HG02588 (cell line): ENCODE measurements around the gene TMEM45A.
A peak's percentile ranks its signal among the peaks of the same experiment; 100 is the strongest.
"Not testable (repeated sequence)": the region's sequence is repeated elsewhere in the genome, so short reads cannot be mapped to it uniquely, and the experiment has no call there.

Experiments used
- ATAC-seq: cut with Tn5 transposase; IDR thresholded peaks from one replicate; pipeline ENCODE4 v1.9.1; 2021; ENCODE audit warnings: mild to moderate bottlenecking, moderate library complexity; ENCODE audit not compliant: unreplicated experiment

The TMEM45A gene

DNA sequence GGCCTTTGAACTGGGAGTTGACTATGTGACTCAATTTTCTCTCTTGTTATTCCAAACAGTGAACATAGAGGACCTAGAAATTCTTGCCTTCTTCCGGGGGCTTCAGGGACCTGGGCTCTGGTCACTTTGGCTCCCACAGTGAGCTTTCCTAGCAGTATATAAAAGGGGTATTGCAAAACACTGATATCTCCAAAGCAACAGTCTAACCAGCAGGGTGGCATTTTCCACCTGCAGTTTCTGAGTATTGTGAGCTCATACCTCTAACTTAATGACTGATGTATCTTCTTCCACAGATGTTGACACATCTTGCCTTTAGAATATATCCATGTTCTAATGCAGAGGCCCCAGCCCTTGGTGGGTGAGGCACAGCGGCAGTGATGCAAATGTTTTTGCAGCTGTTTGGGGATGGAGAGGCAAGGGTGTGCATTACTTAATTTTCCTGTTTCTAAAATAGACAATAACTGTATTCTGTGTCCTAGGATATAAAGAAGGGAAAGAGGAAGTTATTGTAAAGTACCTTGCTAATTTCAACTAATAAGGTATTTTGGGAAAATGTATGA is 71.3 kb downstream of the TMEM45A start:
- ATAC-seq = no peak

DNA sequence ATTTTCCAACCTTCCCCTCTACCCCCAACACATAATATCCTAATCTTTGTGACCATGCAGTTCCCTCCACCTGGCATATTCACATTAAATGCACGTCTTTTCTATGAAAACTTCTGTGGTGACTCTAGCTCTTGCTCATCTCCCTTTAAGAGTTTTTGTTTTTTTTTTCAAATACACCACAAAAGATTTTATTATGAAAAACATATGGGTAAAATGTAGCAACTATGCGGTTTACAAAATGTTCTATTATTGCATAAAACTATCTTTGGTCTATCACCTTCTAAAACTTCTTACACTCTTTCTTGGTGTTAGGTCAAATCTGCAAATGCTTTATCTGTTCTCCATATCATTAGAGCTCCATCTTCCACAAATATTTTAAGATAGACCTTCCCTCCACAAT is 78.4 kb downstream of the TMEM45A start:
- no peak for ATAC-seq

DNA sequence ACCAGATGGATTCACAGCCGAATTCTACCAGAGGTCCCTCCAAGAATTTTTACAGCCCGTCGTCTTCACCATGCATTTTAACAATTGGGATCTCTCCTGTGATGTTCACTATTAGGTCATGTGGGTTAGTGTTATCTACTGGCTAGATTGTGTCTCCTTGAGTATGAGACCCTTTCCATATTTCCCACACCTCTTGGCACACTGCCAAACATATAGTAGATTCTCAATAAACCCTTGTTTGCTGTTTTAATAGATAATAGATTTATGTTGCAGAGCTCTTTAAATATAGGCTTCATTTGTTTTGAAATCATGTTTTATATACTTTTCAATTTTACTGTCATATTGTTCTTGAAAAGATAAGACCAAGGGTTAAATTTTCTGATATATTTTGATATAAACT is 82.1 kb downstream of the TMEM45A start:
- ATAC-seq = no peak

DNA sequence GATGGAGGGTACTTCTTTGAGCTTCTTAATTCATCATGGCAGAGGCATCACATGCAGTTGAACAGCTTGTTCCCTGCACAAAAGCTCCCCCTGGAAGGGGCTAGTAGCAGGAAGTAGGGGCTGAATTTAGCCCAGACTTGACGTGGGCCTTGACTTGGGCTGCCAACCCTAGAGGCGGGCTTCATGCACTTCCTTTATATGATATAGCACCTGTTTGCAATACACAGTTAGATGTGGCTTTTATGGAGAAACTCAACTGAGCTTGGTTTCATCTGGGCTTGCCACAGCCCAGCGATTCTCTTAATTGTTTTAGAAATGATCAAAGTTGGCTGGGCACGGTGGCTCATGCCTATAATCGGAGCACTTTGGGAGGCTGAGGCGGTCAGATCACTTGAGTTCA is 83.3 kb downstream of the TMEM45A start:
- ATAC-seq = no peak

DNA sequence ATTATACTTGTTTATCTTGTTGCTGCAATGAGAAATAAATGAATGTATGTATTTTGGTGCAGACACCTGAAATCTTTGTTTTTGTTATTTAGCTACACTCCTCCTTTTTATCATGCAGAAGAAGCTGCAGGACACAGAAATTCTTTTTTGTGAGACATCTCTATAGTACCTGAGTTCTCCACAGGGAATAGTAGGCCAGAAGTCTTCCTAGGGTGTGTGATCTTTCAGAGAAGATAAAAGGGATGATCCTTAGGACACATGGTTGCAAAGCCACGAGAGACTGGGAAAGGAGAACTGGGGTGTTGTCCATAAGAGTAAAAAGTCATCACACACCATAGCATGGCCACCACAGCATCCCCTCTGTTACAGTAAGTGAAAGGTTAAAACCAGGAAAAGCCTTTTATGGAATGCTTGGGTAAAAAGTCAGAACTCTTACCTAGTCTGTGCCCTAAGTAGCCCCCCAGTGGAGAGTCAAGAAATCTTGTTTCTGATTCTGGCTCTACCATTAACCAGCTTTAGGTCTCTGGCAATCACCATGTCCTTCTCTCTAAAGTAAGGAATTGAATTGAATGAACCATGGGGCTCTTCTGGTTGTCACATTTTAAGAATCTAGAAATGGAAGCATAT is 85.1 kb downstream of the TMEM45A start:
- ATAC-seq = no peak

DNA sequence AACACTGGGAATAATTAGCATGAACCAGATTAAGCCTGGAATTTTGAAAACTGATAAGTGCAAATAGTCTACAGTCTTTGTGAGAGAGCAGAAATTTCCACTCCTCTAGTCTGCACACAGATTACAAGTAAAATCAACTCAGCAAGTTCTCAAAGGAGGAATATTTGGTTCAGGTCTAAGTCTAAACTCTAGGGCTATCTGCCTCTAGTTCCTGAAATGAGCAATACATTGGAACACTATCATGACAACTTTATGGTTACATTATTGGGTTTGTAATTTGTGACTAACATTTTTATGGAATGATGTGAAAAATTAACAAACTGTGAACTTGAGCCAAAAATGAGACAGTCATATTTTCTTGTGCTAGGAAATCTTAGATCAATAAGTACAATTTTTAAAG is 86.2 kb downstream of the TMEM45A start:
- ATAC-seq = no peak

DNA sequence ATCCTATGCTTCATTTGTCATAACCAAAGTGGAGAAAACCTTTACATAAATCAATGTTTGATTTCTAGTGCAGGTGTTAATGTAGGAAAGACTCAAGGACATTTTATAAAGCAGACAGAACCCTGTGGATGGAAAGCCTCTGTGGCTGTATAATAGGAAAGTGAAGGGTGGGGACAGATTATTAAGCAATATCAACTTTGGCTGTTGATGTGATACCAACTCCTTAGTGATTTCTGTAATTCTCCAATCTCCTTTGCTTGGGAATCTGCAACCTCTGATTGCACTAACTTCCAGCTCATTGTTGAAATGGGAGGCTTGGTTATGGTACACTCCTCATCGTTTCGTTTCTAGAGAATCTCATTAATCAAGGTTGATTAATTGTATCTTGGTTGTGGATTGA is 87.7 kb downstream of the TMEM45A start:
- ATAC-seq = no peak

DNA sequence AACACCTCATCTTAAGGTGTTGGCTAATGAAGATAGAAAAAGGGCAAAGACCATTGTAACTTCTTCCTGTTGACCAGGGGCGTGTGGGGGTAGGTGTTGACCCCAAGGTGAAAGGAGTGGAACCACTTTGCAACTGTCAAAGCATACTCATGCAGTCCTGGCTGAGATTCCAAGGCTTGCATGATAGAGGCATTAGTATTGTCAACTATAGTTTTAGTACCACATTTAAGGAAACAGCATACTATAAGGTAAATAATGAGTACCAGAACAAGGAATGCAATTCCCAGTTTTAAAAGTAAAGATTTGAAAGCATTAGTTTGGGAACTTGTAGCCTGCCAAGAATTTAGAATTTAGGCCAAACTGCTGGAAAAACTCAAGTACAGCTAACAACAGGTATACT is 89.2 kb downstream of the TMEM45A start:
- ATAC-seq = no peak

DNA sequence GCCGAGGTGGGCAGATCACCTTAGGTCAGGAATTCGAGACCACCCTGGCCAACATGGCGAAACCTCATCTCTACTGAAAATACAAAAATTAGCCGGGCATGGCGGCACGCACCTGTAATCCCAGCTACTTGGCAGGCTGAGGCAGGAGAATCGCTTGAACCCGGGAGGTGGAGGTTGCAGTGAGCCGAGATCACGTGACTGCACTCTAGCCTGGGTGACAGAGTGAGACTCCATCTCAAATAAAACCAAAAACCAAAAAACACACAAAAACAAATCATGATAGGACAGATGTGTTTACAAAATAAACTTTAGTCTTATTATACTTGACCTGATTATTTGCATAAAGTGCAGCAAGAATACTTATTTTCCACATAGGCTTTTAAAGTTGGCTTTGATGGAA is 89.7 kb downstream of the TMEM45A start:
- not testable (repeated sequence) for ATAC-seq

DNA sequence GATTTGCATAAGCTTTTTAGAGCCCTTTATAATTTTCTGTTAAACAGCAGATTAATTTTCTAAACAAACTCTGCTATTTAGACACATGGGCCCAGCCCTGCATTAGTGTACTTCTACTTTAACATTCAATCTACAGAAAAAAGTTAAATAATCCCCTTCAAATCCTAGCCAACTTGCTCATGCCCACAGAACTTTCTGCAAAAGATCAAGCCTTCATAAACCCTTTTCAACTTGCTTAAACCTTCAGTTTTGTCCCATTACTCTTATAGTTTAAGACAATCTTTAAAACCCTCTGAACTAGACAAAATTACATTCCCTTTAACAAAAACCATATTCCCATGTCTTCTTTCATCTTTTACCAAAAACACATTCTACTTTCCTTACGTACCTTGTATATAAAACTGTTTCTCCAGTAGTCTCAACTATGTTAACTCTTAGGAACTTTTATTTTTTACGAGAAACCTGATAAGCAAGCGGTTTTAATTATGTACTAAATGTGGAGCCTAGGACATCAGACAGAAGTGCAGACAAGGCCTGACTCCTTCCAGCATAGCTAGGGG is 91.8 kb downstream of the TMEM45A start:
- no peak for ATAC-seq

DNA sequence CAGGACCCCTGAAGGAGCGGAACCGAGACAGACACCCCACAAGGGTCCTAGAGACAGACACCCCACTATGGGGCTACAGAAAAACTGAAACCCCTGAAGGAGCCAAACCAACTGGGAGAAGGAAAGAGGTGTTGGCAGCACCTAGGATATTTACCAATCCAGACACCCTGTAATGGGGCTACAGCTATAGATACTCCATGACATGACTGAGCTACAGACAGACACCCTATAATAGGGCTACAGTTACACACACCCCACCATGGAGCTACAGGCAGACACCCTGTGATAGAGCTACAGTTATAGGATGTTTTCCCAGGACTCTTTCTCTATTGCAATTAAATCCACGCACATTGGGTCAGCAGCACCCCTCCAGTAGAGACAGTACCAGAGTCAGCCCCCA is 94.4 kb downstream of the TMEM45A start:
- no peak for ATAC-seq

DNA sequence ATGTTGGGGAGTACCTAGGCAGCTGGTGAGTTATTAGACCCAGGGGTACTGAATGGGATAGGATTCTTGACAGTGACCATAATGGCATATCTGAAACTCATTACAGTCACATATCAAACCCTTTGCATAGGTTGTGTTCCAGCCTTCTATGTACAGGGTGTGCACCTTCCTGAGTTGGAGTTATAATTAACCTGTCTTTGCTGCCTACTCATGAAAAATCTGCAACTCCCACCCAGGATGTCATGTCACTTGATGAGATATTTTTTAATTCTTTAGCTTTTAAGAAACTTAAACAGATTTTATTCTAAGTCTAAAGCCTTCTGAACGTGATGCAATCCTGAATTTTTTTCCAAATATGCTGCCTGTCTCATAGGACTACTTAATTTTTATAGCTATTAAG is 95.8 kb downstream of the TMEM45A start:
- no peak for ATAC-seq

DNA sequence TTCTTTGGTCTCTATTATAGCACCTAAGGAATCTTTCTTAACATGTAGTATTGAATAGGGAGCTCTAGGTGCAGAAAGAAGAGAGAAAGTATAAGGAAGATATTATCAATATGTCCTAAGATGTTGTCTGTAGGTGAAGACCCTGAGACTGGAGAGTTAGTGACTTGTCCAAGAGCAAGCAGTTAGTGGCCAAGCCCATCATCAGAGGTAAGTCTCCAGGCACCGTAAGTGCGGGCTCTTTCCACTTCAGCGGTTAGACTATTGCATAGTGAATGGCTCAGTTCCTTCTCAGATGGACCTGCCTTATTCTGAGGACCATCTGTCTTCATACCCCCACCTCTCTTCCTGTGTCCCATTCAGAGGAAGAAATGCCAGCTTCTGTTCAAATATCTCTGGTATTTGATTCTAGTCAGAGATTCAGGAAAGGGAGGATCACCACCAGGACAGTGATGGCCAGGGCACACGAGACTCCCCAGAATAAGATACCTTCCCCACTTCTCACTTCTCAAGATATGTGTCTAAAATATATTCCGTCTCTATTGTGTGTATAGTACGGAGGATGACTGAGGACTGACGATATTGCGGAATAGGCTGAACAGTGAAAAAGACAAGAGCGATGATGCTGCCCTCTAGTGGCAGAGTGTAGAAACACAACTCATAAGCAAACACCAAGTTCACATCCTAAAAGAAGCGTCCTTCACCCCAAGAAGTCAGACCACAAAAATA is 97.9 kb downstream of the TMEM45A start:
- peak; percentile 80 for ATAC-seq

DNA sequence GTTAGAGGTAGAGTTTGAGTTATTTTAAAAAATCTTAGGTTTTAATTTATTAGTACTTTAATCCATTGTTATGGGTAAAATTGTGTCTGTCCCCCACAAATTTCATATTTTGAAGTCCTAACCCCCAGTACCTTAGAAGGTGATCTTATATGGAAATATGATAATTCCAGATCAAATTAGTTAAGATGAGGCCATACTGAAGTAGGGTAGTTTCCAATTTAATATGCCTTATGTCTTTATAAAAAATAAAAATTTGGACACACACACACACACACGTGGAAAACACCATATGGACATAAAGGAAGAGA is 98.4 kb downstream of the TMEM45A start:
- no peak for ATAC-seq

DNA sequence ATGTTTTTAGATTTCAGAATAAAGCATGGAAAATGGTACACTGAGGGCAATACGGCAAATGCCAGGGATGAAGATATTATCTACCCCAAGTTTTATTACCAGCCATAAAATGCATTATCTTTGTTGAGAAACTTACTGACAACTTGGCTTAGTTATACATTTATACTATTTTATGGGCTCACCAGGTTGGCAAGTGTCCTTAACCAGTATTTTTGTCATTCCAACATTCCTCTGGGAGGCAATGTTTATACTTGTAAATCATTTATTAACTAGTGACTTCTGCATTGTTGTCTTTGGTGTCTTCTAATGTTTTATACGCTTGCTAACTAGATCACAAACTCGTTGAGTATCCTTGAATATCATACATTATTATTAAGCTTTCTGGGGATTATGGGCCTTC is 99.0 kb downstream of the TMEM45A start:
- no peak for ATAC-seq

DNA sequence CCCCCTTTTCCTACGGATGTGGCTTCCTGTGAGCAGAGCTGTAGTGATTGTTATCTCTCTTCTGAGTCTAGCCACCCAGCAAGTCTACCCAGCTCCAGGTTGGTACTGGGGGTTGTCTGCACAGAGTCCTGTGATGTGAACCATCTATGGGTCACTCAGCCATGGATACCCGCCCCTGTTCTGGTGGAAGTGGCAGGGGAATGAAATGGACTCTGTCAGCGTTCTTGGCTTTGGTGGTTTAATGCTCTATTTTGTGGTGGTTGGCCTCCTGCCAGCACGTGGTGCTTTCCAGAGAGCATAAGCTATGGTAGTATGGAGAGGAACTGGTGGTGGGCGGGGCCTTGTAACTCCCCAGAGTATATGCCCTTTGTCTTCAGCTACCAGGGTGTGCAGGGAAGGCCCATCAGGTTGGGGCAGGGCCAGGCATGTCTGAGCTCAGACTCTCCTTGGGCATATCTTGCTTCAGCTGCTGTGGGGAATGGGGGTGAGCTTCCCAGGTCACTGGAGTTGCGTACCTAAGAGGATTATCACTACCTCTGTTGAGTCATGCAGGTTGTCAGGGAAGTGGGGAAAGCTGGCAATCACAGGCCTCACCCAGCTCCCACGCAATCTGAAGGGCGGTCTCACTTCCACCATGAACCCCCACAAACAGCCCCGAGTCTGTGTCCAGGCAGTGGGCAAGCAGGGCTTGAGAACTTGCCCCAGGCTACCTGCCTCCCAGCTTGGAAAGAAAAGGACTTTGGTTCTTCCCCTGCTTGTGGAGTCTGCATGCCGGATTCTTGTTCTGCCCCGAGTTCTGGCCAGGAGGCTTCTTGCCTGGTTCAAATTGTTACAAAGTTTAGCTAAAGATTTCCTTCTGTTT is 108.0 kb downstream of the TMEM45A start:
- no peak for ATAC-seq

DNA sequence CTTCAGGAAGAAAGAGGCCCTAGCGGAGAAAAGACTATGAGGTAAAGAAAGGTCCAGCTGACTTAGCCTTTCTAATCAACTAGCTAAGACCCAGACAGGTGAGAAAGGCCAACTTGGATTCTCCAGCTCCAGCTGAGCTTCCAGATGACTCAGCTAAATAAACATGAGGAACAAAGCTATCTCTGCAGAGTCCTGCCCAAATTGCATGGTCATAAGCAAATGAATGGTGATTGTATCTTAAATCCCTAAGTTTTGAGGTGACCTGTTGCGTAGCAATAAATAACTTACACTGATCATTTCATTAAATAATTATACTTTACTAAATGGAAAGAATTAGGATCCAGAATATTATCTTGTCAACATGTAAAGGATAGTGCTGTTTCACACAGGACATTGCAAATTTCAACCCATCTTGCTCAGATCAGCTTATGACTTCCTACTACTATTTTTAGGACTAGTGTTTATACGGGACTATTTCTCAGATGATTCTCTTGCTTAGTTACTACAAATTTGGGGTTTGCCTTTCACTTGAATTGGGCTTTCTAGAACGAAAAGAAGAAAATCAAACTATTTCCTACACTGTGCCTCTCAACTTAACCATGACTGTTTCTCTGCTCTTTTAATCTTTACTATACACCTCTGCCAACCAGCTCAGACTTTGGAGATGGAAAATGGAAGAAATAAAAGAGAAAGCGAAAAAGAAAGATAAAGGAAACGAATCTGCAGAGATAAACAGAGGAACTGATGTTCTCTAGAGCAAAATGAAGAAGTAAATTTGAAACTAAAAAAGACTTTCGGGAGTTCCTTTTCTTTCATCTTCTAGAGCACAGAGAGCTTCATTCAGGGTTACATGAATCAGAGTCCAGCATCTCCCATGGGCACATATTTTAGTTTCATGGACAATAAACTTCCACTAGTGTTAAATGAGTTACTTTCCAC is 110.4 kb downstream of the TMEM45A start:
- ATAC-seq = peak; percentile 28

DNA sequence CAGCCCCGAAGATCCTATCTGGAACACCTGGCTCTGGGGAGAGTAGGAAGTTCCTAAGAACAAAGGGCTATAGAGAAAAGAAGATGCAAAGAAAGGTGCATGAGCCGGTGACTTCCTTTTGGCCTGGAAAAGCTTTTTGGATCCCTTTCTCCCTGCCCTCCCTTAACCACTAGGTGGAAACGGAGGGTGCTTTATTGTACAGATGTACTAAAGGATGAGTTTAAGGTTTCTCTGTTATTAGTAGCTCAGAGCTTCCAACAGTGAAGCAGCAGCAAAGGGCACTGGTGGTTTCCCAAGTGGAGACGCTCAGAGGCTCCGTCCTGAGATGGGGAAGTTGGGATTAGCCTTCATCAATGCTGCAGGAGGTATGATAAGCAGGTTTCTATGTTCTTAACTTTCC is 111.0 kb downstream of the TMEM45A start:
- ATAC-seq = peak; percentile 29

DNA sequence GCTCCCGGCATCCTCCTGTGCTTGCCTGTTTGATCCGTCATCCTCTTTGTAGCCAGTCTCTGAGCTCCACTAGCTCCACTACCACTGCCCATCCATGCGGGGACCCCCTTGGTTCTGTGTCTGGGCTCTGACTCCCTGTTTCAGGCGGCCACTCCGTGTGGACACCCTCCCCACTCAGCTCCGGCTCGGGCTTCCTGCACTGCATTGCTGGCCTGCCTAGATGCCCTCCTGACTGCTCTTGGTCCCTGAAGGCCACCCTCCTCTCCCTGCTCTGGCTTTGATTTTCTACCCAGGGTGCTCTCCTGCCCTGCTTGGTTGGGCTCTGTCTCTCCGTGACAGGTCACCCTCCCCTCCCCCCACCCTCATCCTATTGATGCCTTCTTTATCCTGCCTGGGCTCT is 112.9 kb downstream of the TMEM45A start:
- no peak for ATAC-seq

DNA sequence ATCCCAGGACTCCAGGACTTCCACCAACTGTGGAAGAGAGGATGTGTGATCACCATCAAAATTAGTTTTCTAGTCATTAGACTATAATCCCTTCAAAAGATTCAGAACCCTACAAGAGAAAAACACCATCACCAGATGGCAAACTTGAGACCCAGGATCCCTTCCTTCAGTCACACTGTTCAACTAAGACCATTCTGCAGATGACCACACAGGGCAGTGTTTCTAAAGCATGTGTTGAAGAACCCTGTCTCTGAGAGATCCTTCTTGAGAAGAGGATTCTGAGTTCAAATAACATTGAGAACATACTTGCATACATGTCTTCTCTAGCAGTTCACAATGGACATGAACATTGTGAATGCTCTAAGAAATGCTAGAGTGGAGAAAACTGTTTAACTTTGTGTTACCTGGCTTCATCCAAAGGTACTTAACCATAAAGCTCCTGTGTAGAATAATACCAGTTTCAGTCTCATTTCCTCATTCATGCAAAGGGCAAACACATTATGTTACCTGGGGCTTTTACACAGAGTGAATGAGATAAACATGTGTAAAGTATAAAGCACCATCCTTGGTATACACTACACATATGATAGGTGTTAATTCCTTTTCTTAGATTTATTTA is 114.6 kb downstream of the TMEM45A start:
- peak; percentile 85 for ATAC-seq
